HG02884 (cell line): ENCODE results near the gene APBB2.
"Not testable (repeated sequence)": the region's sequence is repeated elsewhere in the genome, so short reads cannot be mapped to it uniquely, and the experiment has no call there.

ENCODE experiments used
- ATAC-seq: cut with Tn5 transposase; IDR thresholded peaks from one replicate; pipeline ENCODE4 v1.9.1; 2021; ENCODE audit warnings: mild to moderate bottlenecking, moderate library complexity; ENCODE audit not compliant: unreplicated experiment

APBB2 gene

GRCh38 chr4:40916880-40917279 is 297.5 kb downstream of the APBB2 start:
- no peak for ATAC-seq

GRCh38 chr4:40916218-40916555 is 298.2 kb downstream of the APBB2 start:
- ATAC-seq = no peak

- ATAC-seq = no peak
Observed at GRCh38 chr4:40915318-40916217, 298.8 kb downstream of the APBB2 start.

GRCh38 chr4:40912460-40913184 is 301.7 kb downstream of the APBB2 start:
- ATAC-seq = no peak

- no peak for ATAC-seq
Observed at GRCh38 chr4:40910706-40911105, 303.6 kb downstream of the APBB2 start.

GRCh38 chr4:40909363-40909876 is 304.9 kb downstream of the APBB2 start:
- ATAC-seq = no peak

- ATAC-seq = peak; percentile 92
Observed at GRCh38 chr4:40908702-40909362, 305.5 kb downstream of the APBB2 start.

GRCh38 chr4:40908297-40908696 is 306.0 kb downstream of the APBB2 start:
- peak; percentile 6 for ATAC-seq

- ATAC-seq = no peak
Observed at GRCh38 chr4:40905414-40905813, 308.9 kb downstream of the APBB2 start.

- not testable (repeated sequence) for ATAC-seq
Observed at GRCh38 chr4:40900531-40900930, 313.8 kb downstream of the APBB2 start.

- ATAC-seq = peak; percentile 52
Observed at GRCh38 chr4:40897557-40898203, 316.7 kb downstream of the APBB2 start.

- ATAC-seq = no peak
Observed at GRCh38 chr4:40890764-40891163, 323.6 kb downstream of the APBB2 start.

- ATAC-seq = no peak
Observed at GRCh38 chr4:40890199-40890598, 324.1 kb downstream of the APBB2 start.

- ATAC-seq = no peak
Observed at GRCh38 chr4:40888933-40889332, 325.4 kb downstream of the APBB2 start.

GRCh38 chr4:40887764-40888131 is 326.6 kb downstream of the APBB2 start:
- ATAC-seq = no peak

GRCh38 chr4:40886931-40887763 is 327.2 kb downstream of the APBB2 start:
- ATAC-seq = no peak

- ATAC-seq = no peak
Observed at GRCh38 chr4:40881851-40882250, 332.5 kb downstream of the APBB2 start.

GRCh38 chr4:40881096-40881495 is 333.2 kb downstream of the APBB2 start:
- no peak for ATAC-seq

- ATAC-seq = no peak
Observed at GRCh38 chr4:40878548-40879055, 335.7 kb downstream of the APBB2 start.

GRCh38 chr4:40877081-40877480 is 337.3 kb downstream of the APBB2 start:
- ATAC-seq = no peak
